Activated CD4-positive, alpha-beta memory T cell treated with anti-CD3 and anti-CD28 coated beads, Interleukin-2, amount 10 ng/mL, durations not matched to agents 7 days and 5 days (primary cell): Measurements from ENCODE around the gene MYO5B. TPM values are rescaled to one million over a fixed set of nuclear protein-coding genes. Genes with fewer than 3 reads are reported as not detected.

Experiments used
- CTCF ChIA-PET: fragments of 350-600 bp; sonication (Branson Sonifier 250); formaldehyde crosslinking; loops from one replicate; lab custom pipeline; 2021; ENCODE audit warnings: antibody characterized with exemption, inconsistent platforms; lab: Charles Lee
- POLR2A ChIA-PET: fragments of 350-600 bp; sonication (Branson Sonifier 250); formaldehyde crosslinking; loops from one replicate; lab custom pipeline; 2021; ENCODE audit warnings: antibody characterized with exemption; lab: Charles Lee
- DNase-seq: peaks from one replicate; pipeline ENCODE4 v3.0.0-alpha.2; 2020
- H3K27ac Mint-ChIP-seq: one replicate; pipeline ENCODE4 v1.8.0; 2021; ENCODE audit warnings: mild to moderate bottlenecking, mixed read lengths
- H3K27me3 Mint-ChIP-seq: one replicate; pipeline ENCODE4 v1.8.0; 2021; ENCODE audit warnings: mixed read lengths
- H3K36me3 Mint-ChIP-seq: one replicate; pipeline ENCODE4 v1.8.0; 2021; ENCODE audit warnings: low read depth, mixed read lengths
- H3K4me1 Mint-ChIP-seq: one replicate; pipeline ENCODE4 v1.8.0; 2021; ENCODE audit warnings: mixed read lengths
- H3K4me3 Mint-ChIP-seq: one replicate; pipeline ENCODE4 v1.8.0; 2021; ENCODE audit warnings: mild to moderate bottlenecking, mixed read lengths
- H3K9me3 Mint-ChIP-seq: one replicate; pipeline ENCODE4 v1.8.0; 2021; ENCODE audit warnings: mixed read lengths
- total RNA-seq, 2 experiments: library from RNA; stranded (reverse); gene quantifications; one replicate each; pipeline ENCODE4 v1.2.3, GENCODE V29; 2021

The MYO5B gene
- total RNA-seq, 2 experiments from 2014 or later = not detected

DNA sequence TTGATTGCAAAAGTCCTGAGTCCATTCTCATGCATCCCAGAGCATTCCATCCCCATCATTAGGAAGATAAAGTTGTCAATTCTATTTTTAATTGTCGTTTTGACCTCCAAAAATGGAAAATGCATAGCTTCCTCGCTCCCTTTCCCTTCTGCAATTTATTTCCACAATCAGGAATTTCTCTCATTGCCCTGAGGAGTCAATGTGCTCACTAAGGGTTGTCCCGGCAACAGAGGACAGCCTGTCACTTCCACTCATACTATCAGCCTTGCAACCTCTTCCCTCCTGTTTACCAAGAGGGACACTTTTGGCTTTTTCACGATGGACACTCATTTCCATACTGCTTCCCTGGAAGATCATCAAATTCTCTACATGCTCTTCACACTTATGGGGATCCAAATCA is 164.8 kb downstream of the MYO5B start:
- ChIA-PET POLR2A (no interaction called here), CTCF (no interaction called here)
- no peaks in the 10 kb centered on the region for H3K9me3 Mint-ChIP-seq
- DNase-seq = no peak
- H3K36me3 Mint-ChIP-seq = no peaks in the 10 kb centered on the region
- no peak overlapping the region for H3K4me3 Mint-ChIP-seq
- H3K4me1 Mint-ChIP-seq = no peaks in the 10 kb centered on the region
- peaks cover 31% of the 10 kb centered on the region for H3K27me3 Mint-ChIP-seq
- no peak overlapping the region for H3K27ac Mint-ChIP-seq

DNA sequence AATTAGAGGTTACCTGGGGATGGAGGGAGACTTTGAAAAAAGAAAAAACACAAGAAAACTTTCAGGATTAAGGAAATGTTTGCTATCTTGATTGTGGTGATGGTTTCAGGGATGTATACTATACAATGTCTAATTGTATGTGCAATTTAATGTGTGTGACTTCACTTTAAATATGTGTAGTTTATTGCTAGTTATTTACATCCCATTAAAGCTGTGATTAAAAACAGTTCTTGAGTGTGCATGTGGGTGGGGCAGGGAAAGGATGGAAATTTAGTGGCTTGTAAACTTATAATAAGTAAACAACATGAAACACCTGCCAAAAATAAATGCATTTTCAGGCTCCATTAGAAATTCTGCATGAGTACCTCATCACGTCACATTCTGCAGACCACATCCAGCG is 167.0 kb downstream of the MYO5B start:
- POLR2A ChIA-PET = no interaction called here
- H3K27me3 Mint-ChIP-seq = peaks cover 27% of the 10 kb centered on the region
- H3K4me1 Mint-ChIP-seq = no peaks in the 10 kb centered on the region
- DNase-seq = no peak
- H3K36me3 Mint-ChIP-seq = no peaks in the 10 kb centered on the region
- CTCF ChIA-PET = no interaction called here
- no peaks in the 10 kb centered on the region for H3K9me3 Mint-ChIP-seq
- no peak overlapping the region for H3K4me3 Mint-ChIP-seq
- no peak overlapping the region for H3K27ac Mint-ChIP-seq

DNA sequence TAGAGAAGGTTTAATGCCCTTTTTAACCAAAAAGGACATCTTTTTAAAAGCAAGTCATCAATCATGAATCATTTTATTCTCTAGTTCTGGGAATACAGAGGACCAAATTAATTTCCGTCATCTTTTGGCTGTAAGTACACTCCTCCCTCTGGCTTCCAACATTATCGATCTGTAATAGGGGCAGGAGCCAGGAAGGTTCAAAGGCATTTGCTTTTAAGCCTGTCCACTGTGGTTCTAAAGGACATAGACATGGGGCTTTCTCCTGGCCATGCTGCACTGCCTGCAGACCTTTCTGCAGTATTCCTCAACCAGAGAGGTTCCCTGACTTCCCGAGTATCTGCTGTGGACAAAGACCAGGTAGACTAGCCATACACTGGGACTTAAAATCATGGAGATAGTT is 170.5 kb downstream of the MYO5B start:
- Mint-ChIP-seq H3K27me3 (peaks cover 37% of the 10 kb centered on the region), H3K4me3 (no peak overlapping the region), H3K36me3 (no peaks in the 10 kb centered on the region), H3K4me1 (no peaks in the 10 kb centered on the region), H3K9me3 (no peaks in the 10 kb centered on the region), H3K27ac (no peak overlapping the region)
- POLR2A ChIA-PET = no interaction called here
- CTCF ChIA-PET = no interaction called here
- no peak for DNase-seq

DNA sequence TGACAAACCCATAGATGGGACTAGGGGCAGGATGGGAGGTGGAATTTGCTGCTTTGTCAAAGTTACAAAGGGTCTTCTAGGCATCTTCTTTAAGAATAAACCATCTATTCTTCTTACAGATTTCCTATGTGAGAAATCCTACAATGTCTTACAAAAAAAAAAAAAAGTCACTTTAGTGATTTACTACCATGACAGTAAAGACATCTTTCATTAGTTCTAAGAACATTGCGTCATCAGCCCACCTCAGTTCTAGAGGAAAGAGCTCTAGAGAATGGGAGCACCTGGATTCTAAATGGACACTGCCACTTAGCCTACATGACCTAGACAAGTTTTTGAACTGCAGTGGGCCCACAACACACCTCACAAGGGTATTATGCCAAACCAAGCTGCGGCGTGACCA is 172.0 kb downstream of the MYO5B start:
- ChIA-PET POLR2A (no interaction called here), CTCF (no interaction called here)
- no peaks in the 10 kb centered on the region for H3K4me1 Mint-ChIP-seq
- no peak overlapping the region for H3K27ac Mint-ChIP-seq
- H3K36me3 Mint-ChIP-seq = no peaks in the 10 kb centered on the region
- peaks cover 46% of the 10 kb centered on the region for H3K27me3 Mint-ChIP-seq
- no peak for DNase-seq
- no peak overlapping the region for H3K4me3 Mint-ChIP-seq
- no peaks in the 10 kb centered on the region for H3K9me3 Mint-ChIP-seq

DNA sequence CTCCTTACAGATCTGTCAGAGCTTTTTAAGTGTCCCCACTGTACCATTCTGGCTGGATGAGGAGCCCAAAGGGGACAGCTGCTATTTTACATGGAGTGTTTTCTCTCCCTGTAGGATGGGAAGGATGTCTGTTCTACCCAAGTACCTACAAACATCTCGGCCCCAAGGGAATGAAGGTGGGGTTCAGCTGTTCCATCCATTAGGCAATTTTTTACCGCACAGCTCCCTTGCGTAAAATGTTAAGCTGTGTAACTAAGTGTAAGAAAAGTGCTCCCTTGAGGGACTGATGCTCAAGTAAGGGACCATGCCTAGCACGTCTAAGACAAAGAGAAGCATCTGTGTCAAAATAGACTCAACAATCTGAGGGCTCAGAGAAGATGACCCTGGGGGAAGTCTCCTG is 180.3 kb downstream of the MYO5B start:
- POLR2A ChIA-PET = no interaction called here
- CTCF ChIA-PET = no interaction called here
- Mint-ChIP-seq H3K27ac (no peak overlapping the region), H3K9me3 (no peaks in the 10 kb centered on the region), H3K4me1 (peaks cover 3% of the 10 kb centered on the region), H3K4me3 (no peak overlapping the region), H3K27me3 (peaks cover 26% of the 10 kb centered on the region), H3K36me3 (no peaks in the 10 kb centered on the region)
- DNase-seq = no peak

DNA sequence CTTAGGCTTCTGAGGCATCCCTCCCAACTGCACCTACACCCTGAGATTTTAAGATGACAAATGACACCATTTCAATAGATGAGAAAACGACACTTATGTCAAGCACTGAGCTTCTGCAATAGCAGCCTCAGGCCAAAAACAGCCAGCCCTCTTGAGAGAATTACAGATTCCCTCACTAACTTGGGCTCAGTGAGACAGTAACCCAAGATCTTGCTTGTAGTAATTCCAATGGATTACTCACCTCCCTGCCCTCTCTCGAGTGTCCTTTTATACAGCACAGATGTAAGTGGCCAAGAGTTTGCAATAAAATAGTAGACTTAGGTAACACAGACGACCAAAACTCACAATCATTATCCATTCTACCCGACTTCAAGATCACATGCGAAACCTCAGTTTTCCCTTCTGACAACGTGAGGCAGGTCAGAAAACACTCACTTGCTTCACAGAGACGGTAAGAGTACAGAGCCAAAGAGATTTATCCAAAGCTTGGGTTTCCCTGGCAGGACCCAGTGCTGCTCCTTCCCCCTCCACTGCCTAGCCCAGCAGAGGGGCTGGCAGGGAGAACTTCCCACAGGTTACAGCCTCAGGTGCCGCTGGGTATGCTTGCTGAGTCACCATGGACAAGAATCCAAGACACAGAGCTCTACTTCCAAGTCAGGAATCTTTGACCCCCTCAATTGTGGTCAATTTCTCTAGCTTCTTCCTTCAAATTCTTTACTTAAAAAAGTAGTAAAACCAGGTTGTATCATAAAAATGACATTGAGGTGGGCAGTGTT is 181.4 kb downstream of the MYO5B start:
- H3K4me3 Mint-ChIP-seq = no peak overlapping the region
- peaks cover 19% of the 10 kb centered on the region for H3K27me3 Mint-ChIP-seq
- H3K4me1 Mint-ChIP-seq = peaks cover 3% of the 10 kb centered on the region
- POLR2A ChIA-PET = no interaction called here
- DNase-seq = no peak
- CTCF ChIA-PET = interaction anchor here (0.6 to 0.8 kb wide), 3 partner anchors 43 to 344 kb away, joined by 3 read pairs; no protein-coding TSS in a partner anchor
- H3K9me3 Mint-ChIP-seq = no peaks in the 10 kb centered on the region
- H3K36me3 Mint-ChIP-seq = no peaks in the 10 kb centered on the region
- no peak overlapping the region for H3K27ac Mint-ChIP-seq

DNA sequence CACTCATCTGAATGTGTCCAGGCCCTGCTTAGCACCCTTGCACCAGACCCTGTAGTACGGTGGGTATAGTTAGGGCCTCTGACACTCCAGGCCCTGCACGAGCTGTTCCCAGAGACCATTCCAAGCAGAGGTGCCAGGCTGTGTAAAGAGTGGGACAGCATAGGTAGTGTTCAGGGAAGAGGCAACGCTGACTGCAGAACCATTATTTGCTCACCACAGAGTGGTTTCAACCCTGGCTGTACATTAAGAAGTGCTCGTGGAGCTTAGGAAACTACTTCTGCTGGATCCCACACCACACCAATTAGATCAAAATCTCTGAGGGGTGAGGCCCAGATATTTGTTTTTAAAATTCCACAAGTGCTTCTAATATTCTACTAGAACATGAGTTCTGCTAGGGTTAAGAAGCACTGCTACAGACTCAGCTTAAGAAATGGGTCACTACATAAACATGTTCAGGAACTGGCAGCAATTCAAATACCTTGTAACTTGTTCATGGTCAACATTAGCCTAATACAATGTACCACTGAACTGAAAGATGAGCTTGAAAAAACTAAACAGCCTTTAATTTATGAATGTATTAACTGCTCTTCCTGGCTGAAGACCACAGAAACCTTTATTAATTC is 183.0 kb downstream of the MYO5B start:
- Mint-ChIP-seq H3K9me3 (no peaks in the 10 kb centered on the region), H3K27ac (no peak overlapping the region), H3K36me3 (no peaks in the 10 kb centered on the region), H3K27me3 (peaks cover 18% of the 10 kb centered on the region), H3K4me1 (peaks cover 3% of the 10 kb centered on the region), H3K4me3 (no peak overlapping the region)
- ChIA-PET POLR2A (no interaction called here), CTCF (no interaction called here)
- DNase-seq = no peak

DNA sequence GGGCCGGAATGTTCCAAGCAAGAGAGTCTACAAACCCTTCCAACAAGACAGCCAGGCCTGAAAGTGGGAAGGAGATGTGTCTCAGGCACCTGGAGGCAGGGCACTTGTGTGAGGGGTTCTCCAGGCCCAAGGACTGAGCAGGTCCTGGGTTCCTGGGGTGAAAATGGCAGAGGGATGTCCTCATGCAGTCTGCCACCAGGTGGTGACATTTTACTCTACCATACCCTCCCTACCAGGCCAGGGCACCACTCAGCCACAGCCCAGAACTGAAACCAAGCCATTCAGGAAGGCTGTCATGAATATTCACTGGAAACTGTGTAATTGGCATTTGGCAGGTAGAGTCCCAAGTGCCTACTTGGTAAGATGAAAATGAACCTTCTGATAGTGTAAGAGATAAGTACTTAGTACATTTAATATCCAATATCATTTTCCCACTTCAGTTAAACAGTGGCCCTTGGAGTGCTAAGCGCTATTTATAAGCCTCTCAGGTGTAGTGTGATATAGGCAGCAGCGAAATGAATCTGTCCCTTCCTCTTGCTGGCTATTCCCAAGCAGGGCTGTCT is 185.1 kb downstream of the MYO5B start:
- ChIA-PET POLR2A (no interaction called here), CTCF (interaction anchor here (1.1 to 1.2 kb wide), 2 partner anchors 9 to 347 kb away, joined by 3 to 15 read pairs; no protein-coding TSS in a partner anchor)
- peaks cover 3% of the 10 kb centered on the region for H3K4me1 Mint-ChIP-seq
- no peaks in the 10 kb centered on the region for H3K36me3 Mint-ChIP-seq
- H3K4me3 Mint-ChIP-seq = no peak overlapping the region
- no peaks in the 10 kb centered on the region for H3K9me3 Mint-ChIP-seq
- H3K27ac Mint-ChIP-seq = no peak overlapping the region
- H3K27me3 Mint-ChIP-seq = peaks cover 18% of the 10 kb centered on the region
- DNase-seq = peak; percentile 58

DNA sequence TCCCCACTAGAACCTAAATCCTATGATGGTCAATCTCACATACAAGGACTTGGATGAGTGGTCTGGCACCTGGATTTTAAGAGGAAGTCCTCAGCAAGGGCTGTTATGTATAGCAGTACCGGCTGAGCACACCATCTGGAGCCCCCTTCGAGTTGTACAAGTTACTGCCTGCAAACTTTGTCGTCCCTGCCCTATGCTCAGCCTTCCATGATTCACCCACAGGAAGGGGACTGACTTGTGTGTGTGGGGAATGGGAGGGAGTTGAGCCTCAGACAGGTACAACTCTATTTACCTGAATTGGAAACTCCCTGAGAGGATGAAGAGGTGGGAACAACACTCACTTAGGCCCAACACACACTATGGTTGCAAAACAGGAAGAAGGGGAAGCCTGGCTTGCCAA is 186.6 kb downstream of the MYO5B start:
- peaks cover 3% of the 10 kb centered on the region for H3K4me1 Mint-ChIP-seq
- no peak for DNase-seq
- H3K27me3 Mint-ChIP-seq = peaks cover 22% of the 10 kb centered on the region
- ChIA-PET POLR2A (no interaction called here), CTCF (no interaction called here)
- no peak overlapping the region for H3K27ac Mint-ChIP-seq
- H3K9me3 Mint-ChIP-seq = no peaks in the 10 kb centered on the region
- H3K4me3 Mint-ChIP-seq = no peak overlapping the region
- H3K36me3 Mint-ChIP-seq = no peaks in the 10 kb centered on the region

DNA sequence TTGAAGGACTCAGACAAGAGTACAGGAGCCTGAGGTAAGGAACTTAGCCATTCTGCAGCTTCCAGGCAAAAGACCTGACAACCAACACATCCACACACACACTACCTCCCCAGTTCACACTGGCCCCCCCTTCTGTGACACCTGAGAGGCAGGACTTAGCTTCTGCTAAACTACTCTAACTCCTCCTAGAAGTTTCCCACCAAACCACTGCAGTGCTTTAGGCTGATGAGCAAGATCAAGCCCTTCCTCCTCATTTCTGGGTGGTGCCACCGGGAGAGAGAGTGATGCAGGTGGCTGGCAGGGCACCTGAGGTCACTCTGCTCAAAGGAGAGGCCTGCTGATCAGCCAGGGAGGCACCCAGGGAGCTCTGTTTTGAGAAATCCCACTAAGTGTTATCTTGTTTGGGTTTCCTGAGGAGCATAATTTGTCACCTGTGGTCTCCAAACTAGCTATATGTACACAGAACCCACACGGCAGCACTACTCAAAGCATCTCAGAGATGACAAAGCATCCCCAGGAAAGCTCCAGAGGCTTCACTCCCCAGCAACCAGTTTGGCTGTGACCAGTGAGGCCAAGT is 188.4 kb downstream of the MYO5B start:
- ChIA-PET CTCF (no interaction called here), POLR2A (no interaction called here)
- H3K27me3 Mint-ChIP-seq = peaks cover 19% of the 10 kb centered on the region
- H3K27ac Mint-ChIP-seq = no peak overlapping the region
- no peak overlapping the region for H3K4me3 Mint-ChIP-seq
- peaks cover 3% of the 10 kb centered on the region for H3K4me1 Mint-ChIP-seq
- no peak for DNase-seq
- no peaks in the 10 kb centered on the region for H3K36me3 Mint-ChIP-seq
- H3K9me3 Mint-ChIP-seq = no peaks in the 10 kb centered on the region

DNA sequence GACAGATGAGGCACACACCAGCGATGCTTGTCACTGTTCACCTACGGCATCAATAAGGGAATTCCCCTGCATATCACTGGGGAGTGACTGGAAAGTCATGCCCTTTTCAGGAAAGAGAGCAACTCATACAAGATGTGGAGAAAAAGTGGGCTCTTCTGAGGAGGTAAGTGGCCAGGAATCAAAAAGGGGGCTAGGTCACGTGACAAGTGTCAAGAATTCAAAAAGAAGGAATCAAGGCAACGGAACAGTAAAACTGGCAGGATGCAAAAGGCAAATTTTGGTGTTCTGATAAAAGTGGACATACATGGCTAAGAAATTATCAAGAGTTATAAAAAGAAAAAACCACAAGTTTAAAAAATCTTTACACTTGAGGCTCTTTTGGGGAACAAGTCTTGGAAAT is 190.9 kb downstream of the MYO5B start:
- H3K4me3 Mint-ChIP-seq = no peak overlapping the region
- H3K9me3 Mint-ChIP-seq = no peaks in the 10 kb centered on the region
- POLR2A ChIA-PET = no interaction called here
- H3K4me1 Mint-ChIP-seq = no peaks in the 10 kb centered on the region
- no peaks in the 10 kb centered on the region for H3K36me3 Mint-ChIP-seq
- H3K27me3 Mint-ChIP-seq = peaks cover 23% of the 10 kb centered on the region
- H3K27ac Mint-ChIP-seq = no peak overlapping the region
- no peak for DNase-seq
- CTCF ChIA-PET = no interaction called here

DNA sequence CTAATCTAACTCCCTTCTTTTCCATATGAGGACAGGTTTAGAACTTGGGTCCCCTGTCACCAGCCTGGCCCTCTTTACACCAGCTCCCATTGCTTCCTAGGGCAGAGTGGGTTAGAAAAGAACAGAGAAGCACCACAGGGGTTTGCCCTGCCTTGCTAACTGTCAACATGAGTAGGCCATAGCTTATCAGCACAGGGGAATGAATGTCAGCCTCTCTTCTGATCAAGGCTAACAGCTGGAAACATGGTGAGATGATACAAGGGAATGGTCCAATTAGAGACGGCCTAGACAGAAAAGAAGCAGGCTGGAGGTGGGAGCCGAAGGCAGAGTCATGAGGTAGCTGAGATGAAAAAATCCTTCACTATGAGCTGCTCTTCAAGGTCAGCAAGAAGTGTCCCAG is 192.2 kb downstream of the MYO5B start:
- no peaks in the 10 kb centered on the region for H3K36me3 Mint-ChIP-seq
- no peaks in the 10 kb centered on the region for H3K4me1 Mint-ChIP-seq
- peaks cover 23% of the 10 kb centered on the region for H3K27me3 Mint-ChIP-seq
- CTCF ChIA-PET = interaction anchor here (1.1 kb wide), 1 partner anchor 355 kb away, joined by 3 read pairs; no protein-coding TSS in a partner anchor
- no peak for DNase-seq
- POLR2A ChIA-PET = no interaction called here
- H3K4me3 Mint-ChIP-seq = no peak overlapping the region
- no peaks in the 10 kb centered on the region for H3K9me3 Mint-ChIP-seq
- H3K27ac Mint-ChIP-seq = no peak overlapping the region

DNA sequence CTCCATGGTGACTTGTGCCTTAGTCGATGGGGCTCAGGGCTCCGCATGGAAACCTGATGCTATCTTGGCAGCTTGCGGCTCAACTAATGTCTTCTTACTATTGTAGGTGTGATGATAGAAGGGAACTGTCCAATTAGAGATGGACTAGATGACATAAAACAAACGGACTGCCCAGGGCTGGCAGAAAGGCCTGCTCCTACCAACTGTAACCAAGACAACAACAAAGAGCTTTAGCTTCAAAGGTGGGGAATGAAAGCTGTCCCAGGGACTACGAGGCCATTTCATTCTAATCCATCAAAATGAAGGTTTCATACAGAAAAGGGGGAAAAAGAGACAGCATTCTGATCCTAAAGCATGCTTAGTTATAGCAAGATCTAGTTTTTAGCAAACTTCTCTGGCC is 194.7 kb downstream of the MYO5B start:
- H3K4me3 Mint-ChIP-seq = no peak overlapping the region

More for the DNA sequence above, 194.7 kb downstream of the MYO5B start:
- POLR2A ChIA-PET = no interaction called here
- H3K9me3 Mint-ChIP-seq = no peaks in the 10 kb centered on the region
- DNase-seq = no peak
- H3K36me3 Mint-ChIP-seq = no peaks in the 10 kb centered on the region
- H3K27ac Mint-ChIP-seq = no peak overlapping the region
- no peaks in the 10 kb centered on the region for H3K4me1 Mint-ChIP-seq
- CTCF ChIA-PET = no interaction called here
- H3K27me3 Mint-ChIP-seq = peaks cover 12% of the 10 kb centered on the region
